Suprapubic skin (tissue), 3 donors: ENCODE results near the gene TSLP.

Experiments
- POLR2A ChIP-seq, 2 donors: fragments of 450-650 bp; IDR thresholded peaks; one replicate each; pipeline ENCODE4 v1.6.1; 2017; ENCODE audit warnings: antibody characterized with exemption in 2 of 2, mild to moderate bottlenecking in 2 of 2, moderate library complexity in 2 of 2
- TF ChIP-seq, protein P1 (sequence below), 2 donors: fragments of 200-600 bp in 1 of 2; fragments of 450-650 bp in 1 of 2; sonication (generic) in 1 of 2; IDR thresholded peaks; one replicate each; pipeline ENCODE4 v1.5.1; 2016 to 2019; ENCODE audit warnings: antibody characterized with exemption in 2 of 2, mild to moderate bottlenecking in 1 of 2, moderate library complexity in 1 of 2

DNA sequence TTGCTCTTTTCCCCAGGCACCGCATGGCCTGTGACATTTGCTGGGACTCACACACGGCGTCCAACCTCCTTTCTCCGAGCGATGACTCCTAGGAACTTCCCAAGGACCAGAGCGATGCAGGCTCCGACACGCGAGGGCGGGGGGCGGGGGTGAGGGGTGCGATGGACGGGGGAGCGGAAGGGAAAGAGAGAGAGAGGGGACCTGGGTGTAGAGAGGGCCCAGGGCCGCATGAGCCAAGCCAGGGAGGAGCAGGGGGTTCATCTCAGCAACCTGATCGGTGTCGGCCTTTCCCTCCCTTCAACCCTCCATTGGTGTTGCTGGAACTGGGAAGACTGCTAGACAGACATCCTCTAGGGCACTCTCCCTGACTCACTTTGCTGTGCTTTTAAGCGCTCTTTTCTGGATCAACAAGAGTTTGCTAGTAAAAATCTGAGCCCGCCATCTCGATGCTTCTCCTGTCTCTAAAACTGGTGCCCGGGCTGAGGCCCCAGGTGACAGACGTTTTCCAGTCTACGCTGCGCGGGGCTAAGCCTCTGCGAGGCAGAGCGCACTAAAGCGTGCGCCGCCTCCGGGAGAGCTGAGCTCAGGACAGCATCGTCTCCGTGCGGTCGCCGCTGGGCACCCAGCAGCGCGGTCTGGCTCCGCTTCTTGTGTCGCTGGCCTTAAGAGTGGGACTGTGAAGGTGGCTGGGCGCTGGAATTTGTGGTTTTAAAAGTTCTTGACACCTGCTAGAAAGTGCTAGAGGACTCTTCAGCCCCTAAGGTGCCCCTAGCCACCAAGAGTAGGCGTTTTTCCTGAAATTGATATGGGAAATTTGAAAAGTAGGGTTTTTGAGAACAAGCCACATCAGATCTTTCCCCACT lies 1.0 kb upstream of the TSLP start:
- TF ChIP-seq, protein P1, sequence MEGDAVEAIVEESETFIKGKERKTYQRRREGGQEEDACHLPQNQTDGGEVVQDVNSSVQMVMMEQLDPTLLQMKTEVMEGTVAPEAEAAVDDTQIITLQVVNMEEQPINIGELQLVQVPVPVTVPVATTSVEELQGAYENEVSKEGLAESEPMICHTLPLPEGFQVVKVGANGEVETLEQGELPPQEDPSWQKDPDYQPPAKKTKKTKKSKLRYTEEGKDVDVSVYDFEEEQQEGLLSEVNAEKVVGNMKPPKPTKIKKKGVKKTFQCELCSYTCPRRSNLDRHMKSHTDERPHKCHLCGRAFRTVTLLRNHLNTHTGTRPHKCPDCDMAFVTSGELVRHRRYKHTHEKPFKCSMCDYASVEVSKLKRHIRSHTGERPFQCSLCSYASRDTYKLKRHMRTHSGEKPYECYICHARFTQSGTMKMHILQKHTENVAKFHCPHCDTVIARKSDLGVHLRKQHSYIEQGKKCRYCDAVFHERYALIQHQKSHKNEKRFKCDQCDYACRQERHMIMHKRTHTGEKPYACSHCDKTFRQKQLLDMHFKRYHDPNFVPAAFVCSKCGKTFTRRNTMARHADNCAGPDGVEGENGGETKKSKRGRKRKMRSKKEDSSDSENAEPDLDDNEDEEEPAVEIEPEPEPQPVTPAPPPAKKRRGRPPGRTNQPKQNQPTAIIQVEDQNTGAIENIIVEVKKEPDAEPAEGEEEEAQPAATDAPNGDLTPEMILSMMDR (IDR thresholded peaks at IDR 0.05): no peak
- TF ChIP-seq POLR2A (IDR thresholded peaks at IDR 0.05): no peak
